Right hindlimb (tissue), 1 donor: Measurements from ENCODE around the gene REXO1.

Experiments
- DNase-seq: peaks from one replicate; pipeline ENCODE4 v3.0.0-alpha.2; 2018

The REXO1 gene

GRCh38 chr19:1783874-1784273, 64.4 kb downstream of the REXO1 start:
- DNase-seq = no peak

DNA sequence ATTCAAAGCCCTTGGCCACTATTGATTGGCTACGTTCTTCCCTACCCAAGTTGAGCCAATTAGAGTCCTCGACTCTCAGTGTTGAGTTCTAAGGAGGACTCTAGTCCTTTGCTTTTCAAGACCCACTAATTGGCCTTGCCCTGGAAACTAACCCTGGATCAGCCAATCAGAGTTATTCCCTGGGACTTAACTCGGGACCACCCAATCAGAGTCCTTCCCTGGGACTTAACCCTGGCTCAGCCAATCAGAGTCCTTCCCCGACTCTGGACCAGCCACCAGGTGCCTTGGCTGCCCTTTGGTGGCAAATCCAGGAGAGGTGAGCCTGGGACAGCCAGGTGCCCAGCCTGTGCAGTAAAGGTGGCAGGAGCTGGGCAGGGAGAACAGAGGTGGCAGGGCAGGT, 64.9 kb downstream of the REXO1 start:
- DNase-seq = no peak

DNA sequence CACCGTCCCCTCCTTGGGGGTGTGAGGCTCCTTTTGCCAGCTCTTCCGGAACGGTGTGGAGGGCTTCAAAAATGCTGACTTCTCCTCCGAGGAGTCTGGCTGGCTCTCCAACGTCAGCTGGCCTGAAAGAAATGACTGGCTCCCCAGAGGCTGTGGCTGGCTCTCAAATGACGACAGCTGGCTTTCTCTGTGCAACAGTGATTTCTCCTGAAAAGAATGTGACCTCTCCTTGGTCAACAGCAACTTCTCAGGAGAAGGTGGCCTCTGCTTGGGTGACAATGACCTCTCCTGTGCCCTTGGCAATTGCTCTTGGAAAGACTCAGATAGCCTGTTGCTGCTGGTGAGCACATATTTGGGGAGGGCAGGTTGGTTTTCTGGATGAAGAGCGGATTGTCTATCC, 65.8 kb downstream of the REXO1 start:
- no peak for DNase-seq

DNA sequence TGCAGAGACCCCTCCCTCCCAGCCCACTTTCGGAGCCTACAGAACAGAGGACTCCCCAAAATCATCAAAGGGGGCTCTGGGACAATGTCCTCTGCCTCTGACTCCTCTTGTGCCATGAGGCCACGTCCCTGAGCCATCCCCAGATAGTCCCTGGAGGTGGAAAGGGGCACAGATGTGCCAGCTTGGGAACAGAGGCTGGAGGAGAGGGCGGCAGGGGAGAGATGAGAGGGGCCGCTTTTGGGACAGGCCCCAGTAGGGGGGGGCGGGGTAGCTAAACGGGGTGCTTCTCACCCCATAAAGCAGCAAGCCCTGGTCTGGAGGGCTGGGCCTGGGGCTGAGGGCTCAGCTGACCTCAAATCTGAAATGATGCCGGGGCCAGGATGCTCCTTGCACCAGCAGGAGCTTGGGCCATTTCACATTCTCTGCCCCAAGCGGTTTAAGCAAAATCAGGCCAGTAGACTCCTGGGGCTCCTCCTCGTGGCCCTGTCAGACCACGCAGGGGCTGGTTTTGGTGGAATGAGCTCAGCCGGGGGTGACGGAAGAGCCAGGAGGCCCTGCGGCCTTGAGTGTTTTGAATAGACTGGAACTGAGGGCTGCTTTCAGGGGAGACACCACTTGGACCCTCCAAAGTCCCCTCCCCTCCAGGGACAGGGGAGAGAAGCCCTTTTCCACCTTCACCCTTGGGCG, 67.9 kb downstream of the REXO1 start:
- DNase-seq = no peak

- DNase-seq = no peak
Observed at GRCh38 chr19:1779574-1779973, 68.7 kb downstream of the REXO1 start.

DNA sequence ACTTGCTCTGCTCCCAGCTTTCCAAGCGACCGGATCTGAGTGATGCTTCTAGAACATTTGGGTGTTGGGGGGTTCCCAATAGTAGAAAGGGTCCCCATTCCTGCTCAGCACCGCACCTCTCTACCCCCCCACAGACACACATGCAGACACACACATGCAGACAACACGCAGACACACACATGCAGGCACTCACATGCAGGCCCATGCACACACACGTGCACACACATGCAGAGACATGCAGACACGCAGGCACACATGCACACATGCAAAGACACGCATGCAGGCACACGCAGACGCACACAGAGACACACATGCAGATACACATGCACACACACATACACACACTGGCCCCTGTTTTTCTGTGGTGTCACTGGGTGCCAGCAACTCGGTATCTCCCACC, 71.1 kb downstream of the REXO1 start:
- DNase-seq = no peak

DNA sequence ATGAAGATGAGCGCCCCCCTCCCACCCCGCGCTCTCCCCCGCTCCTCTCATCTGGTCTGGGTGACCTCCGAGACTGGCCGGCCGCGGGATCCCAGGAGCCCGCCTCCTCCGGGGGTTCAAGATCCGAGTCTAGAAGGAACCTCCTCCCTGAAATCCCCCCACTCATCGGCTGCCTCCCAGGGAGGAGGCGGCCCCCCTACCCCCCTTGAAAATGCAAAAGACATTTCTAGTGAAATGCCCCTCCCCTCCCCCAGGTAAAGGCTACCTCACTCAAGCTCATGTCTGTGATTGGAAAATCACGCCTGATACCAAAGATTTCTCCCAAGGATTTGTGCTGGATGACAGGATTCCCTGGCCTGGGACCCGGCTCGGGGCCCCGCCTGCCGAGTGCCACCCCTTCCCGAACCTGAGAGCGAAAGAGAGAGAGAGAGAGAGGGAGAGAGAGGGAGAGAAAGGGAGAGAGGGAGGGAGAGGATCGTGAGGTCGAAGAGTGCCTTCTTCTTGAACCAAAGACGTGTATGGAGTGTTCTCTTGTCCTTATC, 71.6 kb downstream of the REXO1 start:
- DNase-seq = no peak

DNA sequence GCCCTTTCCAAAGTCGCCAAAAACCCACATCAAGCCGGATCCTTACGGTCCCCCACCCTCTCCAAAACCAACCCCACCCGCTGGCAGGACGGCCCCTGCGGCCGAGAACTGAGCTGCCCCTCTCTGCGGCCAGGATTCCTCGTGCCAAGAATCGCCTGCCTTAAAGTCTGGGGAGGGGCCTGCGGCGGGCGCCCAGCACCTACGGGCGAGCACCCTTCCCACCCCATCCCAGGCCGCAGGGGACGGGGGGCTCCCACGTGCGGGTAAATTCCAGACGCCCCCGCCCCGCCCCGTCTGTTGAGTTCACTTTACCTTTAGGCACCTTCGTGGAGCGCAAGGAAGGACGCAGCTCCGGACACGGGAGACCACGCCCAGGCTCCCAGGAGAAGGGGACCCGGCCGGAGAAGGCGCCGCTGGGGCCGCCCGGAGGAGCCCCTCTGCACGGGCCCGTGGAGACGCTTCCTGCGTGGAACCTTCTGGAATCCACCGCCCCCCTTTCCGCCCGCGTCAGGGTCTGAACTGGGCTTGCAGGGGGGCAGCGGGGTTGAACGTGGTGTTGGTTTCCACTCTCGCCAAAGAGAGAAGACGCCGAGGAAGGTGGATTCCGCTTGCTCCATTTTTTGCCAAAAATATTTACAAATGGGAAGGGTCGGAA, 72.2 kb downstream of the REXO1 start:
- no peak for DNase-seq

DNA sequence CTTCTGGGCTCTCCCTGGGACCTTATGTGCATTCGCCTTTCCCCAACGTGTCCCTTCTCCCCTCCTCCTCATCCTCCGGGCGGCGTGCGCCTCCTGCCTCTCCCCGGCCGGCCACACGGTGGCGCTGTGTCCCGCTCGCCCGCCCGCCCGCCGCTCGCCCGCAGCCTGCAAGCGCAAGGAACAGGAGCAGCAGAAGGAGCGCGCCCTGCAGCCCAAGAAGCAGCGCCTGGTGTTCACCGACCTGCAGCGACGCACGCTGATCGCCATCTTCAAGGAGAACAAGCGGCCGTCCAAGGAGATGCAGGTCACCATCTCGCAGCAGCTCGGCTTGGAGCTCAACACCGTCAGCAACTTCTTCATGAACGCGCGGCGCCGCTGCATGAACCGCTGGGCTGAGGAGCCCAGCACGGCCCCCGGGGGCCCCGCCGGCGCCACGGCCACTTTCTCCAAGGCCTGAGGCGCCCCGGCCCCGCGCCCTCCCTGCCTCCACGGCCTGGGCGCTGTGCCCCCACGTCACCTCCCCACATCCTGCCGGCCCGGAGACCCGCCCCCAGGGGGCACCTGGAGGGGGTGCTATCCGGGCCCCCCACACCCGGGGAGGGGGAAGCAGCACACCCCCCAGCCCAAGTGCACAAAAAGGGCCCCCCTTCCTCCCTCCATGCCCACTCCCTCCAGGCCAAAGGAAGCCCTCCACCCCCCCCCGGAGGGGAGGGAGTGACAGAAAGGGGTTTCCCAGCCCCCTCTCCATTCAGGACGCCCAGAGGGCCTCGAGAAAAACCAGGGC, 73.1 kb downstream of the REXO1 start:
- no peak for DNase-seq

GRCh38 chr19:1773184-1773583, 75.1 kb downstream of the REXO1 start:
- DNase-seq = no peak

DNA sequence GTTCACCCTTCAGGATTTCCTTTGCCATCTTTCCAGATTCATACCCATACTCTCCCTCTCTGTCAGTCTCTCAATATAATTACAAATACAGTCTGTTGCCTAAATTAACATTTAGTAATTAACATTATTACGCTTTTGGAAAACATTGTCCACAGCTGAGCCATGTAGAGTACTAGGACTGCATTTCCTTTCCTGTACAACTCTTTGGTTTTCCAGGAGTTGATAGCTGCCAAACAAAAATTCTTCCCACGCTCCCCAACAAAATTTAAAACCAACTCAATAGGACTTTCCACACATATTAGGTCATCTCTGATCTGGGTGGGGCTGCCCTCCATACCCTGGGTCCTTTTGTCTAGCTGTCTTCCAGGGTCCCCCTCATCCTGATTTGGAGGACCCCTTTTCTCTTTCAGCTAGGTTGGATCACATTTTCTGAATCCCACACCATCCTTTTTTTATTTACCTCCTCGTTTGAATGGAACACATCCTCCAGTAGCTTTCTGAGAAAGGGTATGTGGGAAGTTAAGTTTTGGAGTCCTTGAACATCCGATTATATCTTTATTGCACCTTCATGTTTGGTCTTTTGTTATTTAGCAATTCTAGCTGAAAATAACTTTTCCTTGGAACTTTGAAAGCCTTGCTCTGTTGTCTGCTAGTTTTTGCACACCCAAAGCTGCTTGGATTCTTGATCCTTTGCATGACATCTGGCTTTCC, 77.3 kb downstream of the REXO1 start:
- no peak for DNase-seq

DNA sequence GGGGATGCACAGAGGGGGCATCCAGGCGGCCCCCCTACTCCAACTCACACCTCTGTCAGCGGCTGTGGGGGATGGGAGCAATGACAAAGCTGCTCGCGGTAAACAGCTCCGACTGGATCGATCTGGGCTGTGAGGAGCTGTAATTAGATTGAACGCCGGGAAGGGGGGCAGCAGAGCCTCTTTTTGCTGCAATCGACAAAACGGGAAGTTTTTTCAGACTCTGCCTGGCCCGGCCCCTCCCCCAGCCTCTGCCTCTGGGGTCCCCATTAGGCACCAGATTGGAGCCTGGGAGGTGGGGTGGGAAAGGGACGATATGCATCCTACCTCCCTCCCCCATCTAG, 78.7 kb downstream of the REXO1 start:
- no peak for DNase-seq

- no peak for DNase-seq
Observed at GRCh38 chr19:1768918-1769644, 79.2 kb downstream of the REXO1 start.

GRCh38 chr19:1768248-1768647, 80.0 kb downstream of the REXO1 start:
- DNase-seq = no peak

- peak; percentile 69 for DNase-seq
Observed at GRCh38 chr19:1767464-1767933, 80.8 kb downstream of the REXO1 start.

DNA sequence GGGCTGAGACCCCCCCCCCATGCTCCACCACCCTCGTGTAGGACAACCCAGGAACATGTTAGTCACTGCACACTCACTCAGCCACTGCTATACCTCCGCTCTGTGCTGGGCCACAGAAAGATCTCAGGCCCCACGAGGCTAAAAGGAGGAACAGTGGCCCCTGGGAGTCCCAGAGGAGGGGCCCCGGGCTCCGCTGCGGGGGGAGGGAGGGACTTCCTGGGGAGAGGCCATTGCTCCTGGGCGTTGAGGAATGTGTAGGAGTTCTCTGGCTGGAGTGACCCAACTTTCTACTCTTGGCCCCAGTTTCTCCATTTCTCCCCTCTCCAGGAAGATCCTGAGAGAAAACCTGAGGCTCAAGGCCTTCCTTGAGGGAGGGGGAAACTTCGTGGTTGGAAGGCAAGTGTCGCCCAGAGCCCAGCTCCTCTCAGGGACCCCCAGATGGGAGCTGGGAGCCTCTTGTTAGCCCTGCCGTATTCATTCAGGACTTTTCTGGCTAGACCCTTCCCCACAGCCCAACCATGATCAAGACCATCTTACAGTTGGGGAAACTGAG, 81.4 kb downstream of the REXO1 start:
- no peak for DNase-seq

DNA sequence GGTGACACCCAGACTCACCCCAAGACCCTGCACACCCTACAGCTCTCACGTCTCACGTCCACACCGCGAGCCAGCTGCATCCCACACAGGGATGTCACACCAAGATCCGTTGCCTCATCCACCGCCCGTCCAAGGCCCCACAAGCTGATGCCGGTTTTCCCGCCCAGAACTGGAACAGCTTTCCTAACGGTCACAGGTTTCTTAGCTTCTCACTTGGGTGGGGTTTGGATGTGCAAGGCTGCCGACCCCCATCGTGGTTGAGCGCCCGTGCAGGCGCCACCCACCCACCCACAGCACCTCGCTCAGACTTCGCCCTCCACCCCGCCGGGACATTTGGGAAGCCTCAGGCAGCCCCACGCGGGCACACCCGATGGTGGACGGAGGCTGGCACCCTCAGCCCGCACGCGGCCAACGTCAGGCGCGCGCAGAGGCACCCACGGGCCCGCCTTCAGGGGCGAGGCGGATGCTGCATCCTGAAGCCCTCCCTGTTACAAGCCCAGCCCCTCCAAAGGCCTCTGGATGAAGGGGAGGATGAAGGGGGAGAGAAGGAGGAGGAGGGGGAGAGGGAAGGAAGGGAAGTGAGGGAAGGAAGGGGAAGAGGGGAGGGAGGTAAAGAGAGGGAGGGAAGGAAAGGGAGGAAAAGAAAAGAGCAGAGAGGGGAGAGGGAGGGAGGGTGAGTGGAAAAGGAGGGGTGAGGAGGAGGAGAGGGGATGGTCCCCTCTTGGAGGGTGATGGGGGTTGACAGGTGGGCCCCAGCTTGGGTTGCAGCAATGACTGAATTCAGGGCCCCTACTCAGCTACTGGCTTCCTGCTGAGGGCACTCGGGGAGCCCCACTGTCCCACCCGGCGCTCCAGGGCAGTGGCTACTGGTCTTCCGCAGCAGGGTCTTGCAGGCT, 82.1 kb downstream of the REXO1 start:
- no peak for DNase-seq
